IMR-90 (cell line): ENCODE data around the gene TMEM127.
"Not testable (repeated sequence)": the region's sequence is repeated elsewhere in the genome, so short reads cannot be mapped to it uniquely, and the experiment has no call there.

ENCODE experiments used
- CEBPB ChIP-seq: IDR thresholded peaks from 2 replicates; pipeline ENCODE4 v1.6.1; 2012; ENCODE audit warnings: low read depth, low read length, improper control_type of control experiment
- ELK1 ChIP-seq: fragments of 150-350 bp; IDR thresholded peaks from 2 replicates; pipeline ENCODE4 v1.6.1; 2016; ENCODE audit warnings: low read depth, mild to moderate bottlenecking, low read length, moderate library complexity, borderline replicate concordance
- FOS ChIP-seq: fragments of 150-350 bp; IDR thresholded peaks from 2 replicates; pipeline ENCODE4 v1.6.1; 2016; ENCODE audit warnings: low read depth, low read length
- MAFK ChIP-seq: IDR thresholded peaks from 2 replicates; pipeline ENCODE4 v1.6.1; 2012; ENCODE audit warnings: low read depth, low read length, improper control_type of control experiment
- MAZ ChIP-seq: IDR thresholded peaks from 2 replicates; pipeline ENCODE4 v1.6.1; 2012; ENCODE audit warnings: low read depth, mild to moderate bottlenecking, low read length, improper control_type of control experiment, moderate library complexity, borderline replicate concordance
- MXI1 ChIP-seq: IDR thresholded peaks from 2 replicates; pipeline ENCODE4 v1.6.1; 2012; ENCODE audit warnings: low read depth, mild to moderate bottlenecking, low read length, moderate library complexity, borderline replicate concordance
- NFE2L2 ChIP-seq: fragments of 150-350 bp; IDR thresholded peaks from 2 replicates; pipeline ENCODE4 v1.6.1; 2016; ENCODE audit warnings: low read depth, mild to moderate bottlenecking, low read length
- POLR2A ChIP-seq: IDR thresholded peaks from 2 replicates; pipeline ENCODE4 v1.6.1; 2012; ENCODE audit warnings: mild to moderate bottlenecking, low read depth, low read length
- RAD21 ChIP-seq: IDR thresholded peaks from 2 replicates; pipeline ENCODE4 v1.6.1; 2012; ENCODE audit warnings: low read length, improper control_type of control experiment
- RCOR1 ChIP-seq: IDR thresholded peaks from 2 replicates; pipeline ENCODE4 v1.6.1; 2012; ENCODE audit warnings: mild to moderate bottlenecking, low read length, improper control_type of control experiment; ENCODE audit not compliant: insufficient replicate concordance
- RFX5 ChIP-seq: IDR thresholded peaks from 2 replicates; pipeline ENCODE4 v1.8.0; 2012; ENCODE audit warnings: low read depth, mild to moderate bottlenecking, low read length, moderate library complexity
- SMC3 ChIP-seq: fragments of 150-350 bp; IDR thresholded peaks from 2 replicates; pipeline ENCODE4 v1.6.1; 2016; ENCODE audit warnings: low read depth, mild to moderate bottlenecking, antibody characterized with exemption, low read length, moderate library complexity
- TF ChIP-seq, protein P1 (sequence below): conservative IDR thresholded peaks from 2 replicates; pipeline ENCODE4 v1.5.1; 2012; ENCODE audit warnings: mild to moderate bottlenecking, low read depth, low read length, improper control_type of control experiment
- TF ChIP-seq, protein P2 (sequence below): fragments of 150-350 bp; IDR thresholded peaks from 2 replicates; pipeline ENCODE4 v1.6.1; 2017; ENCODE audit warnings: mild to moderate bottlenecking, antibody characterized with exemption, low read length, low read depth

DNA sequence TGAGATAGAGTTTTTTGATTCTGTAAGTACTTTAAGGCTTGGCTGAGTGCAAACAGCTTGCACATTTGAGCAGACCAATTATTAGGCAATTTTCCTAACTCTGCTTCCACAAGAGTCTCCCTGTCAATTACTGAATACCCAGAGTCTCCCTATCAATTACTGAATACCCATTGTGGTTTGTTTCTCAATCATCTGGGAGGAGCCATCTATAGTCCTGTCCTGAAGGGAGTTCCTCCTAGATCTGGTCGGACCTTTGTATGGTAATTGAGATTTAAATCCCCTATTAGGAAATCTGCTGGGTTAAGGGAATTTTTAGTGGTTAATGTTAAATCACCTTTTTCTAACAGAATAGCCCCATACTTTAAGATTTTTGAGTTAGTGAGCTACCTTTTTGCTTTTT is 44.7 kb downstream of the TMEM127 start:
- TF ChIP-seq, protein P1, sequence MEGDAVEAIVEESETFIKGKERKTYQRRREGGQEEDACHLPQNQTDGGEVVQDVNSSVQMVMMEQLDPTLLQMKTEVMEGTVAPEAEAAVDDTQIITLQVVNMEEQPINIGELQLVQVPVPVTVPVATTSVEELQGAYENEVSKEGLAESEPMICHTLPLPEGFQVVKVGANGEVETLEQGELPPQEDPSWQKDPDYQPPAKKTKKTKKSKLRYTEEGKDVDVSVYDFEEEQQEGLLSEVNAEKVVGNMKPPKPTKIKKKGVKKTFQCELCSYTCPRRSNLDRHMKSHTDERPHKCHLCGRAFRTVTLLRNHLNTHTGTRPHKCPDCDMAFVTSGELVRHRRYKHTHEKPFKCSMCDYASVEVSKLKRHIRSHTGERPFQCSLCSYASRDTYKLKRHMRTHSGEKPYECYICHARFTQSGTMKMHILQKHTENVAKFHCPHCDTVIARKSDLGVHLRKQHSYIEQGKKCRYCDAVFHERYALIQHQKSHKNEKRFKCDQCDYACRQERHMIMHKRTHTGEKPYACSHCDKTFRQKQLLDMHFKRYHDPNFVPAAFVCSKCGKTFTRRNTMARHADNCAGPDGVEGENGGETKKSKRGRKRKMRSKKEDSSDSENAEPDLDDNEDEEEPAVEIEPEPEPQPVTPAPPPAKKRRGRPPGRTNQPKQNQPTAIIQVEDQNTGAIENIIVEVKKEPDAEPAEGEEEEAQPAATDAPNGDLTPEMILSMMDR: not testable (repeated sequence)
- TF ChIP-seq MAZ, POLR2A, SMC3, MAFK, RCOR1, RAD21, FOS, RFX5, CEBPB, ELK1, MXI1, NFE2L2: not testable (repeated sequence)
- TF ChIP-seq, protein P2, sequence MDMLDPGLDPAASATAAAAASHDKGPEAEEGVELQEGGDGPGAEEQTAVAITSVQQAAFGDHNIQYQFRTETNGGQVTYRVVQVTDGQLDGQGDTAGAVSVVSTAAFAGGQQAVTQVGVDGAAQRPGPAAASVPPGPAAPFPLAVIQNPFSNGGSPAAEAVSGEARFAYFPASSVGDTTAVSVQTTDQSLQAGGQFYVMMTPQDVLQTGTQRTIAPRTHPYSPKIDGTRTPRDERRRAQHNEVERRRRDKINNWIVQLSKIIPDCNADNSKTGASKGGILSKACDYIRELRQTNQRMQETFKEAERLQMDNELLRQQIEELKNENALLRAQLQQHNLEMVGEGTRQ: not testable (repeated sequence)
